H1 (cell line): ENCODE measurements around the gene MRPL11. TPM values are rescaled to one million over a fixed set of nuclear protein-coding genes. Genes with fewer than 3 reads are reported as not detected.

Source experiments
- ATF2 ChIP-seq: IDR thresholded peaks from 2 replicates; pipeline ENCODE4 v1.6.1; 2012; ENCODE audit warnings: low read length, inconsistent platforms
- CBX5 ChIP-seq: fragments of 300-800, 300-1000 bp; sonication (generic); IDR thresholded peaks from 2 replicates; pipeline ENCODE4 v1.7.1; 2016; ENCODE audit warnings: antibody characterized with exemption, low read length, low read depth
- CHD7 ChIP-seq: fragments of 300-600 bp; sonication (generic); IDR thresholded peaks from 2 replicates; pipeline ENCODE4 v1.7.1; 2012; ENCODE audit warnings: low read length, moderate library complexity, mild to moderate bottlenecking, inconsistent platforms; ENCODE audit not compliant: insufficient replicate concordance
- JUND ChIP-seq: IDR thresholded peaks from 2 replicates; pipeline ENCODE4 v1.6.1; 2011; ENCODE audit warnings: mild to moderate bottlenecking, improper control_type of control experiment, low read length
- POLR2A ChIP-seq, 2 experiments: IDR thresholded peaks; 1 replicate in 1 of 2; 2 replicates in 1 of 2; pipeline ENCODE4 v1.6.1; 2011; ENCODE audit warnings: low read depth in 2 of 2, low read length in 2 of 2, mild to moderate bottlenecking in 2 of 2; ENCODE audit errors: control extremely low read depth in 1 of 2
- RBBP5 ChIP-seq: IDR thresholded peaks from 2 replicates; pipeline ENCODE4 v1.7.1; 2012; ENCODE audit warnings: low read depth, mild to moderate bottlenecking, inconsistent platforms, low read length, moderate library complexity, borderline replicate concordance
- SIRT6 ChIP-seq: IDR thresholded peaks from one replicate; pipeline ENCODE4 v1.7.1; 2012; ENCODE audit warnings: low read length, inconsistent platforms
- TAF1 ChIP-seq: IDR thresholded peaks from 2 replicates; pipeline ENCODE4 v1.6.1; 2011; ENCODE audit warnings: mild to moderate bottlenecking, low read depth, low read length
- TCF12 ChIP-seq: IDR thresholded peaks from 2 replicates; pipeline ENCODE4 v1.6.1; 2011; ENCODE audit warnings: low read depth, mild to moderate bottlenecking, low read length
- polyA plus RNA-seq, 7 experiments: library from polyadenylated mRNA; depleted of rRNA in 3 of 7; stranded (reverse) in 5 of 7; unstranded in 2 of 7; fragments of >200 nt in 5 of 7; fragments of 200-250 nt in 2 of 7; gene quantifications; 1 replicate in 5 of 7; 2 replicates in 1 of 7; 4 replicates in 1 of 7; pipeline versions ENCODE4 v1.2.1 to v1.2.3, GENCODE V29; 2011 to 2013; ENCODE audit warnings: missing spikeins in 2 of 7, mixed read lengths in 2 of 7
- total RNA-seq: library from RNA; stranded (reverse); fragmentation: NEBNext Ultra II Directional; extraction: Animal tissue kit (Norgen Biotek cat#: 25700); gene quantifications from 2 replicates; pipeline ENCODE4 v1.2.1, GENCODE V29; 2021

The MRPL11 gene
- total and polyA plus RNA-seq, 2 of the 8 experiments (the other 6 are each of a cell fraction or from before 2014, with no cell fraction given) = 105 to 141 TPM

GRCh38 chr11:66466225-66467033, 27.8 kb upstream of the MRPL11 start, which contains the start of gene PELI3 (continued):
- TF ChIP-seq ATF2 (no peak), TAF1 (no peak), POLR2A (IDR thresholded peaks at IDR 0.05; ENCODE audit: control extremely low read depth in 1 of 2, low read depth in 2 of 2, low read length in 2 of 2) (peak in 1 of 2 experiments; percentile 49; a peak in 1 of 3 replicates), JUND (no peak), RBBP5 (no peak), SIRT6 (no peak), CBX5 (no peak), CHD7 (no peak), TCF12 (no peak)
